Measurements from ENCODE around the gene LYZL1.

LYZL1 gene

DNA sequence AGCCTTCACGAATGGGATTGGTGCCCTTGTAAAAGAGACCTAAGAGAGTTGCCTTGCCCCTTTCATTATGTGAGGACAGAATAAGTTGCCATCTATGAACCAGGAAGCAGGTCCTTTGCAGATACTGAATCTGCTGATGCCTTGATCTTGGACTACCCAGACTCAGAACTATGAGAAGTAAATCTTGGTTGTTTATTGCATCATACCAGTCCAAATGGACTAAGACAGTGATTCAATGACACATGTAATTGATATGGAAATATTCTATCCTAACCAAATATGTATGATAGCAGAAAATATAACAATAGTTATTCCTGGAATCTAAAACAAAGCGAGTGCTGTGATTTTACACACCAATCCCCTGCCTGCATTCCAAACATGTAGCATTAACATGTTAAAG lies 17.0 kb upstream of the LYZL1 start:
- no peak overlapping the region for H3K27ac ChIP-seq
- TF ChIP-seq ZFX (IDR thresholded peaks at IDR 0.05; ENCODE audit: borderline replicate concordance): no peak
- TF ChIP-seq, protein P1, sequence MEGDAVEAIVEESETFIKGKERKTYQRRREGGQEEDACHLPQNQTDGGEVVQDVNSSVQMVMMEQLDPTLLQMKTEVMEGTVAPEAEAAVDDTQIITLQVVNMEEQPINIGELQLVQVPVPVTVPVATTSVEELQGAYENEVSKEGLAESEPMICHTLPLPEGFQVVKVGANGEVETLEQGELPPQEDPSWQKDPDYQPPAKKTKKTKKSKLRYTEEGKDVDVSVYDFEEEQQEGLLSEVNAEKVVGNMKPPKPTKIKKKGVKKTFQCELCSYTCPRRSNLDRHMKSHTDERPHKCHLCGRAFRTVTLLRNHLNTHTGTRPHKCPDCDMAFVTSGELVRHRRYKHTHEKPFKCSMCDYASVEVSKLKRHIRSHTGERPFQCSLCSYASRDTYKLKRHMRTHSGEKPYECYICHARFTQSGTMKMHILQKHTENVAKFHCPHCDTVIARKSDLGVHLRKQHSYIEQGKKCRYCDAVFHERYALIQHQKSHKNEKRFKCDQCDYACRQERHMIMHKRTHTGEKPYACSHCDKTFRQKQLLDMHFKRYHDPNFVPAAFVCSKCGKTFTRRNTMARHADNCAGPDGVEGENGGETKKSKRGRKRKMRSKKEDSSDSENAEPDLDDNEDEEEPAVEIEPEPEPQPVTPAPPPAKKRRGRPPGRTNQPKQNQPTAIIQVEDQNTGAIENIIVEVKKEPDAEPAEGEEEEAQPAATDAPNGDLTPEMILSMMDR (IDR thresholded peaks at IDR 0.05): no peak

DNA sequence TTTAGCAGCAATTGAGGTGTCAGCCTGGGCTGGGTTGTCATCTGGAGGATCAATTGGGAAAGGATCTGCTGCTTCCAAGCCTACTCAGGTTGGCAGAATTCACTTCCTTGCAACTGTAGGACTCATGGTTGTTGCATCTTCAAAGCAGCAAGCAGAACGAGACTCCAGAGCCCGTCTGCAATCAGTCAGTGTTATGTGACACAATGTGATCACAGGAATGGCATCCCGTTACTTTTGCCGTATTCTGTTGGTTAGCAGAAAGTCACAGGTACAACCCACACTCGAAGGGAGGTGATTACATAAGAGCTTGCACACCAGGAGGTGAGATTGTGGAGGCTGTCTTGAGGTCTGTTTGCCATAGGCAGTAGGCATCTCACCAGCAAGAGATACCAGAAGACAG lies 15.4 kb upstream of the LYZL1 start:
- TF ChIP-seq ZFX (IDR thresholded peaks at IDR 0.05; ENCODE audit: borderline replicate concordance): no peak
- TF ChIP-seq, protein P1 (IDR thresholded peaks at IDR 0.05): no peak
- H3K27ac ChIP-seq: no peak overlapping the region

DNA sequence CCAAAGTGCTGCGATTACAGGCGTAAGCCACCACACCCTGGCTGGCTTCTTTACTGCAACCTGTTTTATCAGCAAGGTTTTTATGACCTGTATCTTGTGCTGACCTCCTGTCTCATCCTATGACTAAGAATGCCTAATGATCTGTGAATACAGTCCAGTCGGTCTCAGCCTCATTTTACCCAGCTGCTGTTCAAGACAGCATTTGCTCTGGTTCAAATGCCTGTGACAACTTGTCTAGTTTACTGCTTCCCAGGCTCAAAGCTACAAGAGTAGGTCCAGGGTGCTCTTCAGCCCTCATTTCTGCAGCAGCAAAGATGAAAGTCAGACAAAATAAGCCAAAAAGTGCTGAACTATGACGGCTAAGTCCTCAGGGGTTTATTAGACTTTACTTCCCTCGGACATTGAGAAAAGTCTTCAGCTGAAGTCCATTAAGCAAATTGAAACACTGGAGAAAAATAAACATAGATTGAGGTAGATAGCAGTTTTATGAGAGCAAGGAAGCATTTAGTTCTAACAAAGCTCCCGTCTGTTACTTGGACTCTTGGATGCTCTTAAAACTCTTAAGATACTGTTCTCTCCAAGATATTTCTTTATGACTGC lies 12.5 kb upstream of the LYZL1 start:
- no peak for TF ChIP-seq ZFX (IDR thresholded peaks at IDR 0.05; ENCODE audit: borderline replicate concordance)
- TF ChIP-seq, protein P1 (IDR thresholded peaks at IDR 0.05): no peak
- peak overlapping the region; percentile 87 for H3K27ac ChIP-seq

DNA sequence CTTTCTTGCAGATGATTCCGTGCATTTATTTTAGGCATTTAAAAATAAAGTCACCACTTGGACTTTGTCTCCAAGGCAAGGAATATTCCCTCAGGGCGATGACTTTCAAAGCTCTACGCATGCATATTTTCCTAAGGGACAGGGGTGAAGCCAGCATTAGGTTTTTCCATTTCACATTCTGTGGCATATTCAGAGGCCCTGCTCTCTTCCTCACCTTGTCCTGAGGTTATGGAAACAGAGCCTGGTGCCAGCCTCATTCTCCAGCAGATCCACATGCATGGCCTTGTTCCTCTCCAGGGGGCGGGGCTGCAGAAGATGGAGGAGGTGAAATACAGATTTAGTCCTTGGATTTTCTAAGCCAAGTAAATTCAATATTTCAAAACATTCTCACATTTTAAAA lies 11.6 kb upstream of the LYZL1 start:
- H3K27ac ChIP-seq: peak overlapping the region; percentile 87
- no peak for TF ChIP-seq ZFX (IDR thresholded peaks at IDR 0.05; ENCODE audit: borderline replicate concordance)
- TF ChIP-seq, protein P1 (IDR thresholded peaks at IDR 0.05): no peak

DNA sequence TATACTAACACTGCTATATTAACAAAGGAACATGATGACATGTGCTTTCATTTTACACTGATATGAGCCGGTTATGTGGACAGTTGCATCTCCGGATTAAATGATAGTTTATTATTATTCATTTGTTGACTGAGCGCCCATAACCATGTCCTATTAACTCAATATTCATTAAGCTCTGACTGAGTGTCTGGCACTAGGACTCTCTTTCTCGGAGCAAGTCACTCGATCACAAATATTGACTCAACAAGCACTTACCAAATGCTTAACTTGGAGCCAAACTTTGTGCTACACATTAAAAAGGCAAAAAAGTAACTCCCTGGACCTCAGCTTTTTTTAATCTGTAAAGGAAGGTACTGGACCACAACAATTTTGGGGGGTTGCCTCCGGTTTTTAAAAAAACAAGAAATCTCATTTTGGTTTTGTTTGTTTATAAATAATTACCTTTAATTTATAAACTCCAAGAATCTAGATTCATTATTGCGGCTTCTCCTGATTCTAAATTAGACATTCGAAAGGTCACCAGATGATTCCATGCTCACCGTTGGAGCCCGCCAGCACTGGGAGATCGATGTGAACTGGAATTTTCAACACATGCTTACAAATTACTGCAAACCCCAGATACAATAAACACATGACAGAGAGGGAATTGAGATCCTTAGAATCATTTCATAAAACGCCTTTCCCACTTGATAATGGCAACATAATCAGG lies 8.9 kb upstream of the LYZL1 start:
- H3K27ac ChIP-seq: peak overlapping the region; percentile 63
- no peak for TF ChIP-seq ZFX (IDR thresholded peaks at IDR 0.05; ENCODE audit: borderline replicate concordance)
- TF ChIP-seq, protein P1 (IDR thresholded peaks at IDR 0.05): no peak

DNA sequence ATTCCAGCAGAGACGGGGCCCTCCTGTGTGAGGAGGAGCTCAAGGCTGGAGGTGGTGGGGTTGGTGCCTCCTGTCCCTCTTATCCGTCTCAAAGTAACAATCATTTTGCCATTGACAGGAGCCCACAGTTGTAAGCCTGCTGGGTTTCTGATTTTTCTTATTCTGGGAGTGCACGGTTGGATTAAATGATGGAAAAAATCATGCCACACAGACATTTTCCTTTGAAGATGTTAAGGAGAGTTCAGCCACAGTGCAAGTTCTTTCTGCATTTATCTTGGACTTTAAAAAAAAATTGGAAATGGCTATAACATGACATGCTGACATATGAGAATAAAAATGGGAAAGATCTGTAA lies 8.4 kb upstream of the LYZL1 start:
- no peak overlapping the region for H3K27ac ChIP-seq
- no peak for TF ChIP-seq ZFX (IDR thresholded peaks at IDR 0.05; ENCODE audit: borderline replicate concordance)
- TF ChIP-seq, protein P1 (IDR thresholded peaks at IDR 0.05): no peak

DNA sequence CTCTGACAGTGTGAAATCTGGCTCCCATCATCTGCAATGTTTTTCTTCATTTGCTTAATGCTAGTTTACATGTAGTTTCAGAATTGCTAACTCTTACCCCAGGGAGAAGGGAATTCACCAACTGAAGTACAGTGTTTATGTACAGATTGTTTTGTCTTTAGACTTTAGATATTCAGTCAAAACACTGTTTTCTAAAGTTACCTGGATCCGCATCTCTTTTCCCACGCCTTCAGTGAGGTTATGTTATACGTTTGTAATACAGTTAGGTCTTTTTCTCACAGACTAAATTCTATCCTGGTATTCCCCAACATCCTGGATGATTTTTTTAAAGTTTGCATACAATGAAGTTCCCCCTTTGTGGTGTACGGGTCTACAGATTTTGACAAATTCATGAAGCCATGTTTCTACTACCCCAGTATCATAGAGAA lies 3.2 kb upstream of the LYZL1 start:
- TF ChIP-seq ZFX (IDR thresholded peaks at IDR 0.05; ENCODE audit: borderline replicate concordance): no peak
- TF ChIP-seq, protein P1 (IDR thresholded peaks at IDR 0.05): no peak
- no peak overlapping the region for H3K27ac ChIP-seq

Measured in 22Rv1 (cell line).